AG09319 (cell line): ENCODE data around the gene DCDC1.

Source experiments
- DNase-seq: peaks from one replicate; pipeline ENCODE4 v3.0.0-alpha.2; 2010; ENCODE audit warnings: low read depth; ENCODE audit errors: extremely low read depth
- CTCF ChIP-seq: IDR thresholded peaks from 2 replicates; pipeline ENCODE4 v1.5.1; 2011; ENCODE audit warnings: low read depth, mild to moderate bottlenecking, inconsistent platforms, low read length, moderate library complexity

Gene DCDC1

GRCh38 chr11:30916764-30917163 lies 452.8 kb downstream of the DCDC1 start:
- no peak for TF ChIP-seq CTCF

GRCh38 chr11:30914143-30914762 lies 455.3 kb downstream of the DCDC1 start:
- TF ChIP-seq CTCF = peak; percentile 51
- no peak for DNase-seq

More at GRCh38 chr11:30916764-30917163, 452.8 kb downstream of the DCDC1 start:
- no peak for DNase-seq

- TF ChIP-seq CTCF = no peak
These were observed 458.3 kb downstream of the DCDC1 start for GRCh38 chr11:30911247-30911646.

GRCh38 chr11:30908857-30909256 lies 460.7 kb downstream of the DCDC1 start:
- DNase-seq = no peak
- TF ChIP-seq CTCF = no peak

More at GRCh38 chr11:30911247-30911646, 458.3 kb downstream of the DCDC1 start:
- DNase-seq = no peak

- no peak for DNase-seq
- no peak for TF ChIP-seq CTCF
These were observed 461.3 kb downstream of the DCDC1 start for GRCh38 chr11:30908272-30908671.

- TF ChIP-seq CTCF = no peak
- DNase-seq = no peak
These were observed 466.6 kb downstream of the DCDC1 start for GRCh38 chr11:30902929-30903328.

GRCh38 chr11:30895046-30895445 lies 474.5 kb downstream of the DCDC1 start:
- no peak for TF ChIP-seq CTCF
- DNase-seq = no peak
